Measurements from ENCODE around the gene PIK3C2G. TPM values are rescaled to one million over a fixed set of nuclear protein-coding genes. Genes with fewer than 3 reads are reported as not detected.

Gene PIK3C2G
- total RNA-seq, 1 experiment from 2014 or later = not detected

GRCh38 chr12:18487509-18487908 lies 226.2 kb downstream of the PIK3C2G start:
- H3K27ac ChIP-seq (ENCODE audit: low read length) = no peak overlapping the region
- ATAC-seq (no peak), DNase-seq (ENCODE audit: low read depth, low spot score) (no peak)
- no peaks in the 10 kb centered on the region for H3K27me3 ChIP-seq (ENCODE audit: control insufficient read depth, insufficient read depth, low read length)
- intact Hi-C loops (cut with micrococcal nuclease; ENCODE audit: unreplicated experiment) = no loop called here
- H3K9me3 ChIP-seq (ENCODE audit: control insufficient read depth, insufficient read depth, low read depth, low read length) = no peaks in the 10 kb centered on the region
- in situ Hi-C loops (cut with HindIII; ENCODE audit: low pct_unique_long_range_greater_than_20kb, low sequenced_read_pairs) = no loop called here
- ChIA-PET CTCF (no interaction called here), POLR2A (no interaction called here)
- H3K4me1 ChIP-seq (ENCODE audit: control insufficient read depth, insufficient read depth, low read length) = no peaks in the 10 kb centered on the region
- BruUV-seq (replicated peaks) = no TSS peak
- TF ChIP-seq POLR2AphosphoS5 (IDR thresholded peaks at IDR 0.05; ENCODE audit: low read depth, low read length) (no peak), CTCF (IDR thresholded peaks at IDR 0.05) (no peak), REST (IDR thresholded peaks at IDR 0.05; ENCODE audit: insufficient read depth in 1 of 2, low read depth in 2 of 2, low read length in 1 of 2) (no peak), SIN3A (IDR thresholded peaks at IDR 0.05; ENCODE audit: borderline replicate concordance, insufficient read depth, low read depth, low read length) (no peak), TCF7L2 (IDR thresholded peaks at IDR 0.05; ENCODE audit: low read depth, low read length) (no peak)
- H3K36me3 ChIP-seq (ENCODE audit: control insufficient read depth, insufficient read depth, low read length) = no peaks in the 10 kb centered on the region
- H3K4me3 ChIP-seq (ENCODE audit: low read depth in 2 of 2, low read length in 2 of 2) = no peak overlapping the region

DNA sequence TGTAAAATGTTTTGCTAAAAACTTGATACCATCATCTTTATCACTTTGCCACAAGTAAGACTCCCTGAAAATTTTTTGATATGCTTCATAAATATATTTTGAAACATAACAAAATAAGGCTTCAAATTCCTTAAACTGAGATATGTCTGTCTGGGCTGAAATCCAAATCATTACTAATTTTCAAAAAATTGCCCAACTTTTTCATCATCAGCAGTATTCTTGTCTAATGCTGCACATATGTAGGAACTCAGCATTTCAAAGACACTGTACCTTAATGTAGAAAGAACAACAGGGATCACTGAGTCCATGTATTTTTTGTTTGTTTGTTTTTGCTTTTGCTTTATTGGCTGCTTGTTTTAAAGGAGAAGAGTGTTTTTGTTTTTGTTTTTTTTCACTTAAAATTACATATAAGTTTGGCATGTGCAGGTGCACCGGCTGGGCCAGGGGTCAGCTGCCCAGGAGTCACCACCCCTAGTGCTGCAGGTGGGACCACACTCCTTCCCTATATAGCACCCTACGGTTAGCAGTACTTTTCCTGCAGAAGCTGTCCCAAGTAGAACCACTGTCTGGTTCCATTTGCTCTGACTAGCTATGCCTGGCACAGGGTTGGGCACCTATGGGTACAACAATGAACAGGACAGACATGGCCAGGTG lies 231.2 kb downstream of the PIK3C2G start:
- Histone ChIP-seq H3K27ac (ENCODE audit: low read length) (no peak overlapping the region), H3K36me3 (ENCODE audit: control insufficient read depth, insufficient read depth, low read length) (no peaks in the 10 kb centered on the region), H3K4me1 (ENCODE audit: control insufficient read depth, insufficient read depth, low read length) (no peaks in the 10 kb centered on the region), H3K4me3 (ENCODE audit: low read depth in 2 of 2, low read length in 2 of 2) (no peak overlapping the region), H3K9me3 (ENCODE audit: control insufficient read depth, insufficient read depth, low read depth, low read length) (no peaks in the 10 kb centered on the region), H3K27me3 (ENCODE audit: control insufficient read depth, insufficient read depth, low read length) (no peaks in the 10 kb centered on the region)
- no TSS peak for BruUV-seq (replicated peaks)
- POLR2A ChIA-PET = no interaction called here
- no peak for DNase-seq (ENCODE audit: low read depth, low spot score)
- CTCF ChIA-PET = no interaction called here
- in situ Hi-C loops (cut with HindIII; ENCODE audit: low pct_unique_long_range_greater_than_20kb, low sequenced_read_pairs) = no loop called here
- intact Hi-C loops (cut with micrococcal nuclease; ENCODE audit: unreplicated experiment) = no loop called here
- TF ChIP-seq TCF7L2 (IDR thresholded peaks at IDR 0.05; ENCODE audit: low read depth, low read length) (no peak), SIN3A (IDR thresholded peaks at IDR 0.05; ENCODE audit: borderline replicate concordance, insufficient read depth, low read depth, low read length) (no peak), POLR2AphosphoS5 (IDR thresholded peaks at IDR 0.05; ENCODE audit: low read depth, low read length) (no peak), CTCF (IDR thresholded peaks at IDR 0.05) (no peak), REST (IDR thresholded peaks at IDR 0.05; ENCODE audit: insufficient read depth in 1 of 2, low read depth in 2 of 2, low read length in 1 of 2) (no peak)
- no peak for ATAC-seq
